Measurements from ENCODE around the gene IL23R.

Gene IL23R

DNA sequence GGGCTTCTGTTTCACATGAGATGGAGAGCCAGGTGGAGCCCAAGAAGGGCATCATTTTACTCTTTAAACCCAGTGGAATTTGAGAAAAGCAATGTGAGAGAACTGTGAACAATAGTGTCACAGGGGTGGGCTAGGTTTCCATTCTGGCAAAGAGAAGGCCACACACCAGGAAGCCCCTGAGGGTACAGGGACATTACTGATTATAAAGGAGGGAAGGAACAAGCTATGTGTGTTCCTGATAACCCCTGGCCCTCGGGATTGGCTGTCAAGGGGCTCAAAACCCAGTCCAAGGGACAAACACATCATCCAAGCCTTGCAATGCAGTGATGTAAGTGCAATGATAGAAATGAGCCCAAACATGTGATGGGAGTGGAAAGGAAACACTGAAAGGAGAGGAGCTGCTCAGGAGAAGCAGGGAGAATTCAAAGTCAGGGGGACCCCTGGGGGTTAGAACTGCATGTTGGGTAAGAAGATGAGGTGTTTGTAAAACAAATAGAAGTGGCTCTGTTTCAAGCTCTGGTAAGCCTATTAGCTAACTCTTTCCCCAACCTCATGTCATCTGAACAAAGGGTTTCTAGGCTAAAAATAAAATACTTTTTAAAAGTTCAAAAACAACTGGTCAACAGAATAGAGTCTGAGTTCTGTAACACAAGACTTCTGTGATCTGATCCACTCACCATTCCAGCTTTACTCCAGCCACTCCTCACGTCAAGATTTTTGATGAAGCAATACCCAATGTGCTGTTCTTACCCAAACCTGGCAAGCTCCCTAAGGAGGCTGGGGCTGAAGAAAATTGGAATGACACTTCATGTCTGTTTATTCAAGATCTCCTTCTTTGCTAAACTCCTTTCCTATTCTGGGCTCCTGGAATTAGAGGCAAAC, 90.3 kb downstream of the IL23R start:
- TF ChIP-seq SIN3A (IDR thresholded peaks at IDR 0.05; ENCODE audit: borderline replicate concordance, insufficient read depth, low read length) (no peak), POLR2AphosphoS5 (IDR thresholded peaks at IDR 0.05; ENCODE audit: low read depth, low read length) (no peak), TAF1 (IDR thresholded peaks at IDR 0.05; ENCODE audit: borderline replicate concordance, insufficient read depth, low read length) (no peak), FOXP2 (optimal IDR thresholded peaks at IDR 0.05; ENCODE audit: borderline replicate concordance, extremely low read depth, extremely low read length, insufficient read depth) (no peak)
- TF ChIP-seq, protein P1, sequence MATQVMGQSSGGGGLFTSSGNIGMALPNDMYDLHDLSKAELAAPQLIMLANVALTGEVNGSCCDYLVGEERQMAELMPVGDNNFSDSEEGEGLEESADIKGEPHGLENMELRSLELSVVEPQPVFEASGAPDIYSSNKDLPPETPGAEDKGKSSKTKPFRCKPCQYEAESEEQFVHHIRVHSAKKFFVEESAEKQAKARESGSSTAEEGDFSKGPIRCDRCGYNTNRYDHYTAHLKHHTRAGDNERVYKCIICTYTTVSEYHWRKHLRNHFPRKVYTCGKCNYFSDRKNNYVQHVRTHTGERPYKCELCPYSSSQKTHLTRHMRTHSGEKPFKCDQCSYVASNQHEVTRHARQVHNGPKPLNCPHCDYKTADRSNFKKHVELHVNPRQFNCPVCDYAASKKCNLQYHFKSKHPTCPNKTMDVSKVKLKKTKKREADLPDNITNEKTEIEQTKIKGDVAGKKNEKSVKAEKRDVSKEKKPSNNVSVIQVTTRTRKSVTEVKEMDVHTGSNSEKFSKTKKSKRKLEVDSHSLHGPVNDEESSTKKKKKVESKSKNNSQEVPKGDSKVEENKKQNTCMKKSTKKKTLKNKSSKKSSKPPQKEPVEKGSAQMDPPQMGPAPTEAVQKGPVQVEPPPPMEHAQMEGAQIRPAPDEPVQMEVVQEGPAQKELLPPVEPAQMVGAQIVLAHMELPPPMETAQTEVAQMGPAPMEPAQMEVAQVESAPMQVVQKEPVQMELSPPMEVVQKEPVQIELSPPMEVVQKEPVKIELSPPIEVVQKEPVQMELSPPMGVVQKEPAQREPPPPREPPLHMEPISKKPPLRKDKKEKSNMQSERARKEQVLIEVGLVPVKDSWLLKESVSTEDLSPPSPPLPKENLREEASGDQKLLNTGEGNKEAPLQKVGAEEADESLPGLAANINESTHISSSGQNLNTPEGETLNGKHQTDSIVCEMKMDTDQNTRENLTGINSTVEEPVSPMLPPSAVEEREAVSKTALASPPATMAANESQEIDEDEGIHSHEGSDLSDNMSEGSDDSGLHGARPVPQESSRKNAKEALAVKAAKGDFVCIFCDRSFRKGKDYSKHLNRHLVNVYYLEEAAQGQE (IDR thresholded peaks at IDR 0.05; ENCODE audit: insufficient read depth in 1 of 2, low read depth in 2 of 2, low read length in 2 of 2), result no peak

DNA sequence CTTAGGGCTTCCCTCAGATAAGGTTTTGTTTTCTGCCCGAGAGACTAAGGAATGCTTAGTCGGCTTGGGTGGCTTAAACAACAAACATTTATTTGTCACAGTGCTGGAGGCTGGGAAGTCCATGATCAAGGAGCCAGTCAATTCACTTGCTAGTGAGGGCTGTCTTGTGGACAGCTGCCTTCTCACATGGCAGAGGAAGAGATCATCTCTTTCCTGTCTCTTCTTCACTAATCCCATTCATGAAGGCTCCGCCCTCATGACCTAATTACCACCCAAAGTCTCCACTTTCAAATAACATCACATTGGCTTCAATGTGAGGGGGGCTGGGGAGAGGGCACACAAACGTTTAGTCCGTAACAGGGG, 90.9 kb downstream of the IL23R start:
- TF ChIP-seq FOXP2 (optimal IDR thresholded peaks at IDR 0.05; ENCODE audit: borderline replicate concordance, extremely low read depth, extremely low read length, insufficient read depth), result no peak

DNA sequence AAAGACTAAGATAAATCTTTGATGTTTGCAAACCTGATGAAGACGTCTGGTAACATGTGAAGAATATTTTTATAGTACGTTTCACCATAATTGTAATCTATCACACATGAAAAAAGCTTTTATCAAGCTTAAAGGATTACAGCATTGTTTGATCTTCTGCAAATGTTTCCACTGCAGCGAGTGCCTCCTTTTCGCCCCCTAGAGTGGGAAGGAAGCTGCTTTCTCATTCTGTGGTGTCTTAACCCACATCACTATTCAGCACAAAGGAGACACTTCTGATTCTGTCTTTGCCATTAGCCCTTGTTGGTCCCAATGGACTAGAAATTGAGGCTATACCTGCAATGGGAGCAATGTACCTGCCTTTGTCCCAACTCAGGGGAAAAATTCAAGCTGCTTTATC, 95.4 kb downstream of the IL23R start:
- TF ChIP-seq SIN3A (IDR thresholded peaks at IDR 0.05; ENCODE audit: borderline replicate concordance, insufficient read depth, low read length) (no peak), TAF1 (IDR thresholded peaks at IDR 0.05; ENCODE audit: borderline replicate concordance, insufficient read depth, low read length) (no peak), FOXP2 (optimal IDR thresholded peaks at IDR 0.05; ENCODE audit: borderline replicate concordance, extremely low read depth, extremely low read length, insufficient read depth) (no peak), POLR2AphosphoS5 (IDR thresholded peaks at IDR 0.05; ENCODE audit: low read depth, low read length) (no peak)
- TF ChIP-seq, protein P1 (IDR thresholded peaks at IDR 0.05; ENCODE audit: insufficient read depth in 1 of 2, low read depth in 2 of 2, low read length in 2 of 2), result no peak

DNA sequence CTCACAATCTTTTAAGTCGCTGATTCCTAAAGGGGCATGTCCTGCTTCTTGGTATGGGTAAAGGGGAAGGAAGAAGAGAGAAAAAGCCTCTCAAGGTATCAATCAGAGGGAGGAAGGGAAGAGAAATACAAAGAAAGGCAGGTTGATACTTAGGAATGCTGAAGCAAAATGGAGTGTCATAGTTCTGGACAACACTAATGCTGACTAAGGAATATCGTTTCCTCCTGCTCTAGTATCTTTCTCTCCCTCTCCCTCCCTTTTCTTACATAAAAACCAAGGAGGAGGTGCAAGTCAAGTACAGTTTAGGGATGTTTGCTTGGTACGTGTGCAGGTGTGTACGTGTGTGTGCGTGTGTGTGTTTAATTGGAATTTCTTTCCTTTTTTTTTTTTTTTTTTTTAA, 96.5 kb downstream of the IL23R start:
- no peak for TF ChIP-seq TAF1 (IDR thresholded peaks at IDR 0.05; ENCODE audit: borderline replicate concordance, insufficient read depth, low read length)
- no peak for TF ChIP-seq POLR2AphosphoS5 (IDR thresholded peaks at IDR 0.05; ENCODE audit: low read depth, low read length)
- no peak for TF ChIP-seq FOXP2 (optimal IDR thresholded peaks at IDR 0.05; ENCODE audit: borderline replicate concordance, extremely low read depth, extremely low read length, insufficient read depth)
- TF ChIP-seq SIN3A (IDR thresholded peaks at IDR 0.05; ENCODE audit: borderline replicate concordance, insufficient read depth, low read length), result no peak
- TF ChIP-seq, protein P1 (IDR thresholded peaks at IDR 0.05; ENCODE audit: insufficient read depth in 1 of 2, low read depth in 2 of 2, low read length in 2 of 2), result no peak

DNA sequence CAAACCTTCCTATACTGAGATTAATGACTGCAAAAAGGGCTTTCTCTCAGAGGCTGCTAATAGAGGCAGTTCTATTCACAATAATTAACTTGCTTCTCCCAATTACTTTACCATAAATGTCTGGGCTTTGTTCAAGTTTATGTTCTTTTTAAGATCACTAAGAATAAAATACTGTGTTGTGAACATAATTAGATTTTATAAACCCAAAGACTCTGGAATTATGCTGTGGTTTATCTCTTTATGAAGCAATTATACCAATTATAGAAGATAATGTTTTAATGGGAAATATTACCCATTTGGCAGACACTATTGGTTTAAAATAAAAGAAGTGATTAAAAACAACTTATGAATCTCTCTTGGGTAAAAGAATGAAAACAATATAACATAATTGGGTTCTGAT, 97.9 kb downstream of the IL23R start:
- no peak for TF ChIP-seq TAF1 (IDR thresholded peaks at IDR 0.05; ENCODE audit: borderline replicate concordance, insufficient read depth, low read length)
- TF ChIP-seq, protein P1 (IDR thresholded peaks at IDR 0.05; ENCODE audit: insufficient read depth in 1 of 2, low read depth in 2 of 2, low read length in 2 of 2), result no peak
- no peak for TF ChIP-seq POLR2AphosphoS5 (IDR thresholded peaks at IDR 0.05; ENCODE audit: low read depth, low read length)
- no peak for TF ChIP-seq SIN3A (IDR thresholded peaks at IDR 0.05; ENCODE audit: borderline replicate concordance, insufficient read depth, low read length)
- no peak for TF ChIP-seq FOXP2 (optimal IDR thresholded peaks at IDR 0.05; ENCODE audit: borderline replicate concordance, extremely low read depth, extremely low read length, insufficient read depth)
